ENCODE measurements around the gene OARD1. TPM values are rescaled to one million over a fixed set of nuclear protein-coding genes. Genes with fewer than 3 reads are reported as not detected.

OARD1 gene
- total RNA-seq, 1 donor from 2014 or later, result 24.4 TPM

DNA sequence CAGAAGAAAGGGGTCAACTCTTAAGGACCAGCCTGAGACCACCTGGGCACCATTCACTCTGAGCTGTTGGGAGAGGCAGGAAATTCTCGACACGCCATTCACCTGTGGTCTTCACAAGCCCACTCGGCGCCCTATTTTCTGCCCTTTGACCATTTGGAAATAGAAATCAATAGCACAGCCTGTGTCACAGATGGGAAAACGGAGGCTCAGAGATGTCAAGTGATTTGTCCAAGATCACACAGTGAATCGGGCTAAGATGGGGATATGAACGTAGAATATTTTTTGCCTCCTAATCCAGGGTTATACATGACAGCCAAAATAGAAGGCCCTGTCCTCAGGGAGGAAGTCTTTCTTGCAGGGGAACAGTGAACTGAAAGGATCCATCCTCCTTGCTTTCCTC is 22.2 kb downstream of the OARD1 start:
- H3K27me3 Mint-ChIP-seq (ENCODE audit: unreplicated experiment), result peaks cover 8% of the 10 kb centered on the region
- H3K4me1 Mint-ChIP-seq (ENCODE audit: low read depth, unreplicated experiment), result peaks cover 28% of the 10 kb centered on the region
- no peak for TF ChIP-seq CTCF (IDR thresholded peaks at IDR 0.05; ENCODE audit: partially characterized antibody, unreplicated experiment)
- peaks cover 9% of the 10 kb centered on the region for H3K9me3 Mint-ChIP-seq (ENCODE audit: unreplicated experiment)
- H3K4me3 Mint-ChIP-seq (ENCODE audit: unreplicated experiment), result no peak overlapping the region
- no peak for DNase-seq
- H3K27ac Mint-ChIP-seq (ENCODE audit: unreplicated experiment), result no peak overlapping the region
- H3K36me3 Mint-ChIP-seq (ENCODE audit: unreplicated experiment), result no peaks in the 10 kb centered on the region

DNA sequence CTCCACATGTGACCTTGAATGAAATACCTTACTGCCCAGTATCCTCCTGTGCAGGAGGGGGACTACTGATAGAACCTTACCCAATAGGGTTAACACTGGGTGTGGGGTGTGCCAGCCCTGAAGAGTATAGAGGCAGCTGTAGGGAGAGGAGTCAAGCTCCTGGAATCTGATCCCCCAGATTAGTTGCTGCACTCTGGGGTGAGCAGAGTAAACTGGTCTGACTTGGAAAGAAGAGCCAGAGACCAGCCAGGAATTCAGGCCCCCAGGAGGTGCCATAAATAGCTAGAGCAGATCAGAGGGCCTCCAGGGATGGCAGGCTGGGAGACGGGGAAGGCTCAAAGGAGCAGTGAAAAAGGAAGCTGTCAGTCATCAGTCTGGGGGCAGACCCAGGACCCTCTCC is 22.6 kb downstream of the OARD1 start:
- H3K36me3 Mint-ChIP-seq (ENCODE audit: unreplicated experiment), result no peaks in the 10 kb centered on the region
- no peak for DNase-seq
- TF ChIP-seq CTCF (IDR thresholded peaks at IDR 0.05; ENCODE audit: partially characterized antibody, unreplicated experiment), result no peak
- peaks cover 24% of the 10 kb centered on the region for H3K4me1 Mint-ChIP-seq (ENCODE audit: low read depth, unreplicated experiment)
- no peak overlapping the region for H3K4me3 Mint-ChIP-seq (ENCODE audit: unreplicated experiment)
- no peak overlapping the region for H3K27ac Mint-ChIP-seq (ENCODE audit: unreplicated experiment)
- H3K27me3 Mint-ChIP-seq (ENCODE audit: unreplicated experiment), result peaks cover 5% of the 10 kb centered on the region
- H3K9me3 Mint-ChIP-seq (ENCODE audit: unreplicated experiment), result peaks cover 7% of the 10 kb centered on the region

- no peak for DNase-seq
- no peak overlapping the region for H3K4me3 Mint-ChIP-seq (ENCODE audit: unreplicated experiment)
- peaks cover 14% of the 10 kb centered on the region for H3K4me1 Mint-ChIP-seq (ENCODE audit: low read depth, unreplicated experiment)
- H3K27ac Mint-ChIP-seq (ENCODE audit: unreplicated experiment), result no peak overlapping the region
- H3K9me3 Mint-ChIP-seq (ENCODE audit: unreplicated experiment), result peaks cover 7% of the 10 kb centered on the region
- no peak for TF ChIP-seq CTCF (IDR thresholded peaks at IDR 0.05; ENCODE audit: partially characterized antibody, unreplicated experiment)
- H3K27me3 Mint-ChIP-seq (ENCODE audit: unreplicated experiment), result peaks cover 5% of the 10 kb centered on the region
- no peaks in the 10 kb centered on the region for H3K36me3 Mint-ChIP-seq (ENCODE audit: unreplicated experiment)
Measured at GRCh38 chr6:41047745-41048732, 24.1 kb downstream of the OARD1 start.

- H3K4me3 Mint-ChIP-seq (ENCODE audit: unreplicated experiment), result no peak overlapping the region
- no peak for DNase-seq
- no peaks in the 10 kb centered on the region for H3K36me3 Mint-ChIP-seq (ENCODE audit: unreplicated experiment)
- peaks cover 5% of the 10 kb centered on the region for H3K27me3 Mint-ChIP-seq (ENCODE audit: unreplicated experiment)
- TF ChIP-seq CTCF (IDR thresholded peaks at IDR 0.05; ENCODE audit: partially characterized antibody, unreplicated experiment), result no peak
- H3K4me1 Mint-ChIP-seq (ENCODE audit: low read depth, unreplicated experiment), result peaks cover 11% of the 10 kb centered on the region
- peaks cover 7% of the 10 kb centered on the region for H3K9me3 Mint-ChIP-seq (ENCODE audit: unreplicated experiment)
- no peak overlapping the region for H3K27ac Mint-ChIP-seq (ENCODE audit: unreplicated experiment)
Measured at GRCh38 chr6:41047306-41047705, 24.9 kb downstream of the OARD1 start.

DNA sequence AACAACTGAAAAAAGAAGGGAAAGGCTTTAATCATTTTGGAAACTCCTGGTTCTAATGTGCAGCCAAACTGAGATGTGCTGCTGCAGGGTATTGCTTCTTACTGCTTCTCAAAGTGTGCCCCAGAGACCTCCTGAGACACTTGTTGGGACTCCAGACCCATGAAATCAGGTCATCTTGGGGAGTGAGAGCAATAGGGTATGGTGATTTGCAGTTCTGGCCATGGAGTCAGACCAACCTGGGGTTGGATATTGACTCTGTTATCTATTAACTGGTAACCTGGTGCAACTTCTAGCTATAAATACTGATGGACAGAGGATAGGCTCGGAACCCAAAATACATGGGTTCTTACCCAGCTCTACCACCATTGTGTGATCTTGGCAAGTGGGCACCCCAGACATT is 26.1 kb downstream of the OARD1 start:
- Mint-ChIP-seq H3K27ac (ENCODE audit: unreplicated experiment) (no peak overlapping the region), H3K4me3 (ENCODE audit: unreplicated experiment) (no peak overlapping the region), H3K36me3 (ENCODE audit: unreplicated experiment) (no peaks in the 10 kb centered on the region), H3K4me1 (ENCODE audit: low read depth, unreplicated experiment) (peaks cover 11% of the 10 kb centered on the region), H3K27me3 (ENCODE audit: unreplicated experiment) (peaks cover 5% of the 10 kb centered on the region), H3K9me3 (ENCODE audit: unreplicated experiment) (peaks cover 4% of the 10 kb centered on the region)
- TF ChIP-seq CTCF (IDR thresholded peaks at IDR 0.05; ENCODE audit: partially characterized antibody, unreplicated experiment), result no peak
- no peak for DNase-seq
